ENCODE measurements around the gene SRP14.
"Not testable (repeated sequence)": the region's sequence is repeated elsewhere in the genome, so short reads cannot be mapped to it uniquely, and the experiment has no call there.

SRP14 gene

GRCh38 chr15:40038638-40039543 lies at the start of gene SRP14:
Gene SRP14 (minus strand): TSS chr15:40039181. CDS start chr15:40039116, 65 bp downstream.
- DNase-seq: peak; percentile 87

GRCh38 chr15:40087991-40088928 lies 49.3 kb upstream of the SRP14 start:
- no peak for DNase-seq

- DNase-seq: no peak
Observed at GRCh38 chr15:40087068-40087810, 48.3 kb upstream of the SRP14 start.

GRCh38 chr15:40085266-40085665 lies 46.3 kb upstream of the SRP14 start:
- DNase-seq: no peak

- DNase-seq: no peak
Observed at GRCh38 chr15:40084650-40085049, 45.7 kb upstream of the SRP14 start.

GRCh38 chr15:40082195-40082883 lies 43.4 kb upstream of the SRP14 start:
- DNase-seq: no peak

GRCh38 chr15:40081691-40082194 lies 42.8 kb upstream of the SRP14 start:
- peak; percentile 28 for DNase-seq

GRCh38 chr15:40080847-40081246 lies 41.9 kb upstream of the SRP14 start:
- no peak for DNase-seq

- DNase-seq: no peak
Observed at GRCh38 chr15:40080104-40080503, 41.1 kb upstream of the SRP14 start.

- DNase-seq: no peak
Observed at GRCh38 chr15:40079456-40079855, 40.5 kb upstream of the SRP14 start.

GRCh38 chr15:40075298-40076044 lies 36.5 kb upstream of the SRP14 start:
- DNase-seq: no peak

- not testable (repeated sequence) for DNase-seq
Observed at GRCh38 chr15:40074656-40075055, 35.7 kb upstream of the SRP14 start.

GRCh38 chr15:40073716-40074490 lies 34.9 kb upstream of the SRP14 start:
- DNase-seq: not testable (repeated sequence)

GRCh38 chr15:40072216-40072990 lies 33.4 kb upstream of the SRP14 start:
- DNase-seq: no peak

GRCh38 chr15:40070608-40071218 lies 31.7 kb upstream of the SRP14 start:
- DNase-seq: no peak

GRCh38 chr15:40070166-40070557 lies 31.2 kb upstream of the SRP14 start:
- DNase-seq: no peak

- peak; percentile 96 for DNase-seq
Observed at GRCh38 chr15:40069178-40070165, 30.5 kb upstream of the SRP14 start.
